ENCODE measurements around the gene FAM107B.

The FAM107B gene

GRCh38 chr10:14540062-14540461, 234.6 kb downstream of the FAM107B start:
- POLR2A ChIA-PET, result no interaction called here

GRCh38 chr10:14539176-14539575, 235.5 kb downstream of the FAM107B start:
- H3K36me3 ChIP-seq (ENCODE audit: control insufficient read depth in 2 of 2, insufficient read depth in 1 of 2, low read length in 2 of 2), result no peaks in the 10 kb centered on the region
- H3K4me1 ChIP-seq (ENCODE audit: control insufficient read depth, insufficient read depth, low read length), result no peaks in the 10 kb centered on the region
- H3K4me3 ChIP-seq (ENCODE audit: low read depth, low read length), result no peak overlapping the region
- no peaks in the 10 kb centered on the region for H3K9me3 ChIP-seq (ENCODE audit: control insufficient read depth, insufficient read depth, low read depth, low read length)
- ChIA-PET CTCF (interaction anchor here (4.5 kb wide), 1 partner anchor 284 kb away, joined by 26 read pairs; no protein-coding TSS in a partner anchor), POLR2A (no interaction called here)
- TF ChIP-seq SCRT1 (tag by site-specific recombination; IDR thresholded peaks at IDR 0.05; ENCODE audit: borderline replicate concordance) (no peak), ZNF416 (tag by site-specific recombination; IDR thresholded peaks at IDR 0.05) (no peak), FEZF1 (tag by site-specific recombination; IDR thresholded peaks at IDR 0.05) (no peak), ZBTB11 (tag by site-specific recombination; conservative IDR thresholded peaks at IDR 0.05; ENCODE audit: low read depth) (no peak), ZFHX2 (tag by site-specific recombination; conservative IDR thresholded peaks at IDR 0.05) (no peak), AEBP2 (tag by site-specific recombination; IDR thresholded peaks at IDR 0.05; ENCODE audit: borderline replicate concordance) (no peak), ZNF645 (tag by site-specific recombination; IDR thresholded peaks at IDR 0.05) (no peak), ZNF114 (tag by site-specific recombination; IDR thresholded peaks at IDR 0.05) (no peak), YY2 (tag by site-specific recombination; IDR thresholded peaks at IDR 0.05) (no peak)
- no peak overlapping the region for H3K27ac ChIP-seq (ENCODE audit: extremely low read depth, low read depth, low read length)

More at GRCh38 chr10:14540062-14540461, 234.6 kb downstream of the FAM107B start:
- Histone ChIP-seq H3K4me1 (ENCODE audit: control insufficient read depth, insufficient read depth, low read length) (no peaks in the 10 kb centered on the region), H3K4me3 (ENCODE audit: low read depth, low read length) (no peak overlapping the region), H3K9me3 (ENCODE audit: control insufficient read depth, insufficient read depth, low read depth, low read length) (no peaks in the 10 kb centered on the region), H3K36me3 (ENCODE audit: control insufficient read depth in 2 of 2, insufficient read depth in 1 of 2, low read length in 2 of 2) (no peaks in the 10 kb centered on the region), H3K27ac (ENCODE audit: extremely low read depth, low read depth, low read length) (no peak overlapping the region)
- CTCF ChIA-PET, result interaction anchor here (0.5 to 1.4 kb wide), 2 partner anchors 11 to 182 kb away, joined by 3 to 5 read pairs; no protein-coding TSS in a partner anchor
- TF ChIP-seq GLI4 (tag by site-specific recombination; IDR thresholded peaks at IDR 0.05) (no peak), ZNF555 (tag by site-specific recombination; conservative IDR thresholded peaks at IDR 0.05) (no peak), ZNF664 (tag by site-specific recombination; IDR thresholded peaks at IDR 0.05) (no peak)

GRCh38 chr10:14536241-14537213, 238.2 kb downstream of the FAM107B start:
- ChIA-PET POLR2A (interaction anchor here (1.0 kb wide), 2 partner anchors 12 to 302 kb away, joined by 3 to 4 read pairs; partner anchors contain the start of genes CDNF, HSPA14 and MSANTD7), CTCF (interaction anchor here (0.6 to 4.5 kb wide), 29 partner anchors 8 to 436 kb away, joined by 3 to 26 read pairs (median 4); partner anchors contain the start of gene CDNF)
- H3K4me3 ChIP-seq (ENCODE audit: low read depth, low read length), result no peak overlapping the region
- H3K9me3 ChIP-seq (ENCODE audit: control insufficient read depth, insufficient read depth, low read depth, low read length), result no peaks in the 10 kb centered on the region
- H3K4me1 ChIP-seq (ENCODE audit: control insufficient read depth, insufficient read depth, low read length), result no peaks in the 10 kb centered on the region
- no peaks in the 10 kb centered on the region; a peak in 1 of 3 replicates for H3K36me3 ChIP-seq (ENCODE audit: control insufficient read depth in 2 of 2, insufficient read depth in 1 of 2, low read length in 2 of 2)
- H3K27ac ChIP-seq (ENCODE audit: extremely low read depth, low read depth, low read length), result no peak overlapping the region
- peak; percentile 80 for TF ChIP-seq ZSCAN30 (tag by site-specific recombination; IDR thresholded peaks at IDR 0.05)
- TF ChIP-seq PRDM10 (tag by site-specific recombination; IDR thresholded peaks at IDR 0.05), result no peak
- TF ChIP-seq ZNF654 (tag by site-specific recombination; IDR thresholded peaks at IDR 0.05; ENCODE audit: low read depth), result peak; percentile 96
- TF ChIP-seq ZNF544 (tag by site-specific recombination; IDR thresholded peaks at IDR 0.05), result no peak
- no peak for TF ChIP-seq ZNF549 (tag by site-specific recombination; IDR thresholded peaks at IDR 0.05)
- TF ChIP-seq ZNF341 (tag by site-specific recombination; IDR thresholded peaks at IDR 0.05; ENCODE audit: low read depth), result peak; percentile 44; the same call in 1 of the 2 replicates

Measured in HEK293 (cell line).